Adrenal gland (tissue), 5 donors: ENCODE measurements around the gene JAK3.

Experiments used
- POLR2A ChIP-seq, 2 donors: fragments of 450-650 bp; IDR thresholded peaks; one replicate each; pipeline ENCODE4 v1.6.1; 2017; ENCODE audit warnings: antibody characterized with exemption in 2 of 2, mild to moderate bottlenecking in 2 of 2, moderate library complexity in 1 of 2
- TF ChIP-seq, protein P1 (sequence below), 6 experiments: fragments of 450-650 bp in 4 of 6; fragments of 200-600 bp in 2 of 6; sonication (generic) in 1 of 6; IDR thresholded peaks; 1 replicate in 5 of 6; 2 replicates in 1 of 6; pipeline versions ENCODE4 v1.5.1 to v1.8.0; 2016 to 2021; ENCODE audit warnings: antibody characterized with exemption in 6 of 6, mild to moderate bottlenecking in 2 of 6, moderate library complexity in 1 of 6
- donor health status: DM: no; HTN: no; CAD: no.

- TF ChIP-seq, protein P1, sequence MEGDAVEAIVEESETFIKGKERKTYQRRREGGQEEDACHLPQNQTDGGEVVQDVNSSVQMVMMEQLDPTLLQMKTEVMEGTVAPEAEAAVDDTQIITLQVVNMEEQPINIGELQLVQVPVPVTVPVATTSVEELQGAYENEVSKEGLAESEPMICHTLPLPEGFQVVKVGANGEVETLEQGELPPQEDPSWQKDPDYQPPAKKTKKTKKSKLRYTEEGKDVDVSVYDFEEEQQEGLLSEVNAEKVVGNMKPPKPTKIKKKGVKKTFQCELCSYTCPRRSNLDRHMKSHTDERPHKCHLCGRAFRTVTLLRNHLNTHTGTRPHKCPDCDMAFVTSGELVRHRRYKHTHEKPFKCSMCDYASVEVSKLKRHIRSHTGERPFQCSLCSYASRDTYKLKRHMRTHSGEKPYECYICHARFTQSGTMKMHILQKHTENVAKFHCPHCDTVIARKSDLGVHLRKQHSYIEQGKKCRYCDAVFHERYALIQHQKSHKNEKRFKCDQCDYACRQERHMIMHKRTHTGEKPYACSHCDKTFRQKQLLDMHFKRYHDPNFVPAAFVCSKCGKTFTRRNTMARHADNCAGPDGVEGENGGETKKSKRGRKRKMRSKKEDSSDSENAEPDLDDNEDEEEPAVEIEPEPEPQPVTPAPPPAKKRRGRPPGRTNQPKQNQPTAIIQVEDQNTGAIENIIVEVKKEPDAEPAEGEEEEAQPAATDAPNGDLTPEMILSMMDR (IDR thresholded peaks at IDR 0.05), result no peak
- TF ChIP-seq POLR2A (IDR thresholded peaks at IDR 0.05), result no peak
These were observed 23.4 kb downstream of the JAK3 start for GRCh38 chr19:17824339-17824738.
